Smooth muscle cell of the pulmonary artery (primary cell): ENCODE results near the gene THRAP3. TPM values are rescaled to one million over a fixed set of nuclear protein-coding genes. Genes with fewer than 3 reads are reported as not detected.

Experiments
- total RNA-seq: library from RNA; depleted of rRNA; stranded (reverse); fragments of >200 nt; gene quantifications from 2 replicates; pipeline ENCODE4 v1.2.3, GENCODE V29; 2014

Gene THRAP3, protein sequence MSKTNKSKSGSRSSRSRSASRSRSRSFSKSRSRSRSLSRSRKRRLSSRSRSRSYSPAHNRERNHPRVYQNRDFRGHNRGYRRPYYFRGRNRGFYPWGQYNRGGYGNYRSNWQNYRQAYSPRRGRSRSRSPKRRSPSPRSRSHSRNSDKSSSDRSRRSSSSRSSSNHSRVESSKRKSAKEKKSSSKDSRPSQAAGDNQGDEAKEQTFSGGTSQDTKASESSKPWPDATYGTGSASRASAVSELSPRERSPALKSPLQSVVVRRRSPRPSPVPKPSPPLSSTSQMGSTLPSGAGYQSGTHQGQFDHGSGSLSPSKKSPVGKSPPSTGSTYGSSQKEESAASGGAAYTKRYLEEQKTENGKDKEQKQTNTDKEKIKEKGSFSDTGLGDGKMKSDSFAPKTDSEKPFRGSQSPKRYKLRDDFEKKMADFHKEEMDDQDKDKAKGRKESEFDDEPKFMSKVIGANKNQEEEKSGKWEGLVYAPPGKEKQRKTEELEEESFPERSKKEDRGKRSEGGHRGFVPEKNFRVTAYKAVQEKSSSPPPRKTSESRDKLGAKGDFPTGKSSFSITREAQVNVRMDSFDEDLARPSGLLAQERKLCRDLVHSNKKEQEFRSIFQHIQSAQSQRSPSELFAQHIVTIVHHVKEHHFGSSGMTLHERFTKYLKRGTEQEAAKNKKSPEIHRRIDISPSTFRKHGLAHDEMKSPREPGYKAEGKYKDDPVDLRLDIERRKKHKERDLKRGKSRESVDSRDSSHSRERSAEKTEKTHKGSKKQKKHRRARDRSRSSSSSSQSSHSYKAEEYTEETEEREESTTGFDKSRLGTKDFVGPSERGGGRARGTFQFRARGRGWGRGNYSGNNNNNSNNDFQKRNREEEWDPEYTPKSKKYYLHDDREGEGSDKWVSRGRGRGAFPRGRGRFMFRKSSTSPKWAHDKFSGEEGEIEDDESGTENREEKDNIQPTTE
- total RNA-seq: 88.9 and 101 TPM in 2 replicates

GRCh38 chr1:36223996-36224536 is at the start of gene THRAP3:
THRAP3 (plus strand) TSS chr1:36224443; CDS start chr1:36282564, 58,121 bp downstream.

DNA sequence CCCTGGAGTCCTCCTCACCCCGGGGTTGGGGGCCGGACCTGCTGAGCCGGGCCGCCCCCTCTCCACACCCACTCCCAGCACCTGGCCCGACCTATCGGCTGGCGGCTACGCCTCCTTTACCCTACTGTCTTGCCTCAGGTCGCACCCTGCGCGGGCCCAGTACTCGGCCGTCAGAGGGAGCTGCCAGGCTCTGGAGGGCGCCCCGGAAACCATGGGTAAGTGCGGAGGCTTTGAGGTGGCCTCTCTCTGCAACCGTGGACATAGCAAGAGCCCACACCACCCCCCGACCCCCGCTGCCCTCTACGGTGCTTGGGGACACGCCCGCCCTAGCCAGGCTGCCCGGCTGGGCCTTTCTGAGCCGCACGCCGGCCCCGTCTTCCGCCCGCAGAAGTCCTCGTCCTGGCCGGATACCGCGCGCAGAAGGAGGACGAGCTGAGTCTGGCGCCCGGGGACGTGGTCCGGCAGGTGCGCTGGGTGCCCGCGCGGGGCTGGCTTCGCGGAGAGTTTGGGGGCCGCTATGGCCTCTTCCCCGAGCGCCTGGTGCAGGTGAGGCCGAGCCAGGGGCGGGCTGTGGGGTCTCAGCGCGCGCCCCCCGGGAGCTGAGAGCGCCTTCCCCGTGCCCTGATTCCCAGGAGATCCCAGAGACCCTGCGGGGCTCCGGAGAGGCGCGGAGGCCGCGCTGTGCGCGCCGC is 82.1 kb downstream of the THRAP3 start, which contains the start of gene SH3D21:
SH3D21 (plus strand) TSS at position 159 of the 692 bp plus-strand sequence; CDS start at position 212, 53 bp downstream.

GRCh38 chr1:36323636-36324352 is 99.6 kb downstream of the THRAP3 start, which contains the start of gene EVA1B:
EVA1B (minus strand) TSS chr1:36323645; CDS start chr1:36323037, 608 bp downstream.

Other genes starting within 250 kb of the THRAP3 start
- 0.33 and 0.36 TPM in 2 replicates for gene TEKT2, start 140.3 kb upstream of the THRAP3 start, total RNA-seq
- 27.4 and 35.4 TPM in 2 replicates for gene ADPRS, start 135.6 kb upstream of the THRAP3 start, total RNA-seq
- gene COL8A2, start 99.2 kb upstream of the THRAP3 start, total RNA-seq: 6.6 and 13.8 TPM in 2 replicates
- gene TRAPPC3, start 75.0 kb upstream of the THRAP3 start, total RNA-seq: 61.5 and 65.4 TPM in 2 replicates
- 81.4 and 103 TPM in 2 replicates for gene MAP7D1, start 68.3 kb upstream of the THRAP3 start, total RNA-seq
- 10.0 and 13.6 TPM in 2 replicates for gene SH3D21, start 81.9 kb downstream of the THRAP3 start, total RNA-seq
- gene EVA1B, start 99.2 kb downstream of the THRAP3 start, total RNA-seq: 130 and 131 TPM in 2 replicates
- 15.6 and 18.5 TPM in 2 replicates for gene STK40, start 161.5 kb downstream of the THRAP3 start, total RNA-seq
- gene LSM10, start 173.5 kb downstream of the THRAP3 start, total RNA-seq: 9.5 and 12.8 TPM in 2 replicates
- gene OSCP1, start 226.0 kb downstream of the THRAP3 start, total RNA-seq: 8.6 and 10.1 TPM in 2 replicates
- gene MRPS15, start 239.9 kb downstream of the THRAP3 start, total RNA-seq: 39.2 and 41.0 TPM in 2 replicates